B cell (primary cell): ENCODE results near the gene HDC. TPM values are rescaled to one million over a fixed set of nuclear protein-coding genes. Genes with fewer than 3 reads are reported as not detected.

ENCODE experiments used
- ATAC-seq: fragments of 200-7000 bp; cut with Tn5 transposase; one replicate; pipeline ENCODE4 v1.10.0; 2021; ENCODE audit warnings: low read depth, mild to moderate bottlenecking, moderate number of reproducible peaks, moderate library complexity
- CTCF ChIA-PET: fragments of 350-600 bp; sonication (Branson Sonifier 250); formaldehyde crosslinking; loops from one replicate; lab custom pipeline; 2021; ENCODE audit warnings: antibody characterized with exemption, inconsistent platforms; lab: Charles Lee
- POLR2A ChIA-PET: fragments of 350-600 bp; sonication (Branson Sonifier 250); formaldehyde crosslinking; loops from one replicate; lab custom pipeline; 2021; ENCODE audit warnings: antibody characterized with exemption; lab: Charles Lee
- DNase-seq: peaks from one replicate; pipeline ENCODE4 v3.0.0; 2013
- H2AFZ ChIP-seq: 2 replicates; pipeline ENCODE4 v1.6.1; 2012; ENCODE audit warnings: mild to moderate bottlenecking, low read depth, low read length; ENCODE audit not compliant: insufficient read depth, poor library complexity, severe bottlenecking
- H3K27ac ChIP-seq, 2 donors: 1 replicate in 1 of 2; 2 replicates in 1 of 2; pipeline ENCODE4 v1.5.1; 2012 to 2013; ENCODE audit warnings: low read length in 2 of 2, mild to moderate bottlenecking in 2 of 2, moderate library complexity in 1 of 2
- H3K27me3 ChIP-seq, 4 experiments: fragments of 200-600 bp in 1 of 4; sonication (generic) in 1 of 4; replicated peaks in 1 of 4; 1 replicate in 2 of 4; 2 replicates in 2 of 4; pipeline versions ENCODE4 v1.6.1 to v1.7.0; 2013 to 2016; ENCODE audit warnings: low read length in 3 of 4, mild to moderate bottlenecking in 2 of 4, mixed read lengths in 1 of 4, moderate library complexity in 1 of 4; ENCODE audit not compliant: insufficient read depth in 4 of 4, control insufficient read depth in 3 of 4; ENCODE audit errors: control extremely low read depth in 1 of 4
- H3K36me3 ChIP-seq, 2 experiments: replicated peaks in 1 of 2; 1 replicate in 1 of 2; 2 replicates in 1 of 2; pipeline versions ENCODE4 v1.6.1 to v1.7.1; 2013; ENCODE audit warnings: low read length in 1 of 2; ENCODE audit not compliant: insufficient read depth in 2 of 2, control insufficient read depth in 1 of 2; ENCODE audit errors: control extremely low read depth in 1 of 2, extremely low read depth in 1 of 2
- H3K4me1 ChIP-seq, 2 donors: fragments of 200-600 bp in 1 of 2; sonication (generic) in 1 of 2; 1 replicate in 1 of 2; 2 replicates in 1 of 2; pipeline versions ENCODE4 v1.5.1 to v1.6.1; 2013 to 2017; ENCODE audit warnings: low read length in 2 of 2; ENCODE audit not compliant: control insufficient read depth in 2 of 2, insufficient read depth in 2 of 2
- H3K4me2 ChIP-seq: replicated peaks from 2 replicates; pipeline ENCODE3; 2012; ENCODE audit warnings: mild to moderate bottlenecking, low read depth, low read length; ENCODE audit not compliant: poor library complexity, severe bottlenecking
- H3K4me3 ChIP-seq, 5 experiments: fragments of 200-600 bp in 1 of 5; sonication (generic) in 1 of 5; 1 replicate in 3 of 5; 2 replicates in 2 of 5; pipeline versions ENCODE4 v1.5.1 to v1.7.0; 2011 to 2016; ENCODE audit warnings: low read length in 4 of 5, mild to moderate bottlenecking in 4 of 5, low read depth in 2 of 5, control low read depth in 1 of 5, moderate library complexity in 1 of 5; ENCODE audit not compliant: insufficient read depth in 1 of 5; ENCODE audit errors: control extremely low read depth in 1 of 5, extremely low read depth in 1 of 5
- H3K79me2 ChIP-seq: fragments of 200-600 bp; sonication (generic); one replicate; pipeline ENCODE4 v1.6.0; 2016; ENCODE audit warnings: low read length; ENCODE audit not compliant: control insufficient read depth, insufficient read depth
- H3K9ac ChIP-seq: fragments of 200-600 bp; sonication (generic); 2 replicates; pipeline ENCODE4 v1.6.1; 2017; ENCODE audit warnings: mild to moderate bottlenecking, low read length, moderate library complexity
- H3K9me3 ChIP-seq, 3 donors: one replicate each; pipeline versions ENCODE4 v1.6.1 to v1.7.1; 2013; ENCODE audit warnings: low read length in 2 of 3; ENCODE audit not compliant: control insufficient read depth in 2 of 3, insufficient read depth in 1 of 3; ENCODE audit errors: control extremely low read depth in 1 of 3
- H4K20me1 ChIP-seq: 2 replicates; pipeline ENCODE4 v1.6.0; 2012; ENCODE audit warnings: mild to moderate bottlenecking, low read length; ENCODE audit not compliant: insufficient read depth, control insufficient read depth, poor library complexity, severe bottlenecking
- H3K27ac Mint-ChIP-seq: one replicate; pipeline ENCODE4 v1.8.0; 2021; ENCODE audit warnings: mixed read lengths
- H3K27me3 Mint-ChIP-seq: one replicate; pipeline ENCODE4 v1.8.0; 2021; ENCODE audit warnings: mixed read lengths
- H3K4me1 Mint-ChIP-seq: one replicate; pipeline ENCODE4 v1.8.0; 2021; ENCODE audit warnings: mixed read lengths
- H3K4me3 Mint-ChIP-seq: one replicate; pipeline ENCODE4 v1.8.0; 2021; ENCODE audit warnings: mixed read lengths
- H3K9me3 Mint-ChIP-seq: one replicate; pipeline ENCODE4 v1.8.0; 2022; ENCODE audit warnings: mixed read lengths; ENCODE audit not compliant: insufficient read depth
- CTCF ChIP-seq: fragments of 200-600 bp; IDR thresholded peaks from one replicate; pipeline ENCODE4 v1.8.0; 2022; ENCODE audit warnings: antibody characterized with exemption, mild to moderate bottlenecking
- EZH2 ChIP-seq: IDR thresholded peaks from 2 replicates; pipeline ENCODE4 v1.6.1; 2012; ENCODE audit warnings: borderline replicate concordance, low read depth, mild to moderate bottlenecking, moderate library complexity, low read length; ENCODE audit not compliant: insufficient read depth, poor library complexity, severe bottlenecking
- WGBS: methylation state at CpG from one replicate; pipeline ENCODE4 v1.1.5; 2013; ENCODE audit warnings: missing lambda C conversion rate; ENCODE audit not compliant: insufficient coverage; 5-methylcytosine and 5-hydroxymethylcytosine counted together
- intact Hi-C: fragments of 100-400 bp; cut with micrococcal nuclease; formaldehyde crosslinking; loops from one replicate; pipeline ENCODE4 v1.10.0; 2022
- polyA plus RNA-seq: library from polyadenylated mRNA; depleted of rRNA; stranded (reverse); fragments of >200 nt; gene quantifications from 2 replicates; pipeline ENCODE4 v1.2.3, GENCODE V29; 2012
- total RNA-seq, 2 donors: library from RNA; stranded (reverse); fragments of 120-200 nt in 1 of 2; gene quantifications; 1 replicate in 1 of 2; 2 replicates in 1 of 2; pipeline versions ENCODE4 v1.2.3 to v1.2.4, GENCODE V29; 2013 to 2022

The HDC gene
- total and polyA plus RNA-seq, 2 donors (not counting 1 experiment from before 2014, with no cell fraction given) = 0.88 TPM; not detected in 1

- Histone ChIP-seq H3K4me3 (no peak overlapping the region), H3K9me3 (no peaks in the 10 kb centered on the region), H3K4me2 (no peak overlapping the region), H3K4me1 (no peaks in the 10 kb centered on the region), H3K9ac (no peak overlapping the region), H3K27me3 (no peaks in the 10 kb centered on the region), H3K36me3 (no peaks in the 10 kb centered on the region), H3K27ac (no peak overlapping the region), H2AFZ (no peak overlapping the region), H3K79me2 (no peaks in the 10 kb centered on the region), H4K20me1 (no peaks in the 10 kb centered on the region)
- CTCF ChIA-PET = no interaction called here
- TF ChIP-seq CTCF (no peak), EZH2 (no peak)
- Mint-ChIP-seq H3K27me3 (peaks cover 4% of the 10 kb centered on the region), H3K27ac (no peak overlapping the region), H3K9me3 (no peaks in the 10 kb centered on the region), H3K4me1 (peaks cover 4% of the 10 kb centered on the region), H3K4me3 (no peak overlapping the region)
- intact Hi-C loops = no loop called here
- DNase-seq (no peak), ATAC-seq (no peak)
- POLR2A ChIA-PET = no interaction called here
- 100% methylated on average over 1 of the region's 2 CpGs for WGBS
Observed at GRCh38 chr15:50219820-50220219, 45.7 kb downstream of the HDC start.

GRCh38 chr15:50218691-50219090 is 46.8 kb downstream of the HDC start:
- ATAC-seq = no peak

More at GRCh38 chr15:50218691-50219090, 46.8 kb downstream of the HDC start:
- H3K4me3 Mint-ChIP-seq = no peak overlapping the region
- no peaks in the 10 kb centered on the region for H3K4me1 ChIP-seq
- no peaks in the 10 kb centered on the region for H3K79me2 ChIP-seq
- H2AFZ ChIP-seq = no peak overlapping the region
- CTCF ChIA-PET = no interaction called here
- DNase-seq = no peak
- intact Hi-C loops = no loop called here
- no peaks in the 10 kb centered on the region for H3K27me3 ChIP-seq
- H3K36me3 ChIP-seq = no peaks in the 10 kb centered on the region
- no peaks in the 10 kb centered on the region for H3K9me3 Mint-ChIP-seq
- TF ChIP-seq EZH2 (no peak), CTCF (no peak)
- H3K4me2 ChIP-seq = no peak overlapping the region
- WGBS = no CpG with 5 or more reads among the region's 1 CpG
- H3K4me1 Mint-ChIP-seq = peaks cover 4% of the 10 kb centered on the region
- no peak overlapping the region for H3K27ac ChIP-seq
- POLR2A ChIA-PET = no interaction called here
- H3K9me3 ChIP-seq = no peaks in the 10 kb centered on the region
- no peak overlapping the region for H3K4me3 ChIP-seq
- no peak overlapping the region for H3K27ac Mint-ChIP-seq
- H3K9ac ChIP-seq = no peak overlapping the region
- no peaks in the 10 kb centered on the region for H4K20me1 ChIP-seq
- H3K27me3 Mint-ChIP-seq = peaks cover 6% of the 10 kb centered on the region
